Stimulated activated CD8-positive, alpha-beta memory T cell treated with anti-CD3 and anti-CD28 coated beads, Interleukin-15, amount 100 ng/mL, for 4 hours (primary cell): ENCODE results near the gene ADGRA3.

Experiments
- DNase-seq, 2 donors: peaks; one replicate each; pipeline ENCODE4 v3.0.0-alpha.2; 2020; ENCODE audit warnings: low read depth in 2 of 2

Gene ADGRA3

DNA sequence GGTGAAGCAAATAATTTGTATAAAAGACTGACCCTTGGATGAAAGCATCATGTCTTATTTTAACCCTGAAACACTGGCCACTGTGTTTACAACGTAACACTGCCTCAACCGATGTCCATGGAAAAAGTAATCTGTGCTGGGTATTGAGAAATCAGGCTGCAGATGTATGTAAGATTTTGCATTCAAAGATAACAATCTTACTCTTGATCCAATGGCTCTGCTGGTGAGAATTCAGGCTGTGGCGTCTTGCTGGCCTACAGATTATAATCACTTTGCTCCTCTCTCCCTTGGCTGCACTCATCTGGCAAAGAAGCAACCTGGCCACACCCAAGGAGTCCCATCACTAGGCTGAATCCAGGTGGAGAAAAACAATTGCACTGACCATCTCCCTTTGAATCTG is 7.5 kb downstream of the ADGRA3 start:
- no peak for DNase-seq

DNA sequence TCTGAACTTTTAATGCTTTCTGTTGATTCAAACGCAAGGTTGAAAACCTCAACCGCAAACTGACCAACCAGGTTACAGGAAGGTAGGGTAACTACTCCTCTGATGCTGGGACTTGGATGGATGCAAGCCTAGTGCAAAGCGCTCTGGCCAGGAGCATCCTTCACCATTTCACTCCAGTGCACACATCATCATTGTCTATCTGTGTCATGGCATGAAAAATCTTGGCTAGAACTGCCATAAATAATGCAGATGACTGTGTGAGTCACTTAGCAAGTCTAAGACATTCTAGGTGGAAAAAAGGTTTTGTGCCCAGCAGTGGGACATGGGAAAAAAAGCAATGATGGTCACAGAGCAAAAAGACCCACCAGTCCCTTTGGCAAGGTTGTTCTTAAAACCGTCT is 10.9 kb downstream of the ADGRA3 start:
- no peak for DNase-seq

DNA sequence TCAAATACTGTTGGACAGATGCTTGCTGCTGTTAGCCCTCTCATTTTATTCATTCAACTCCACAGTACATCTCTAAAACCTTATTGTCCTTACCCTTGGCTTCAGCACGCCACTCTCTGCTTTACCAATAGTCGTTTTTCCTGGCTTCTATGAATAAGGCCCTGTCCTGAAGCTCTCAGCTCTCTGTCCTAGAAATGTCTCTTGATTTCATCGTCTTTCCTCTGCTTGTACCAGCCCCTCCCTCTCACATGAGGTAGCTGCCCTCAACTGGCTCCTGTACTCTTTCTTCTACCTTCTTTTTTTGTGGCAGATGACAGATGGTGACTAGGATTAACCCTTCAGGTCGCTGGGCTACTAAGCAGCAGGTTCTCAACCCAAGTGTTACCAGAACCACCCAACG is 11.4 kb downstream of the ADGRA3 start:
- DNase-seq, result no peak

DNA sequence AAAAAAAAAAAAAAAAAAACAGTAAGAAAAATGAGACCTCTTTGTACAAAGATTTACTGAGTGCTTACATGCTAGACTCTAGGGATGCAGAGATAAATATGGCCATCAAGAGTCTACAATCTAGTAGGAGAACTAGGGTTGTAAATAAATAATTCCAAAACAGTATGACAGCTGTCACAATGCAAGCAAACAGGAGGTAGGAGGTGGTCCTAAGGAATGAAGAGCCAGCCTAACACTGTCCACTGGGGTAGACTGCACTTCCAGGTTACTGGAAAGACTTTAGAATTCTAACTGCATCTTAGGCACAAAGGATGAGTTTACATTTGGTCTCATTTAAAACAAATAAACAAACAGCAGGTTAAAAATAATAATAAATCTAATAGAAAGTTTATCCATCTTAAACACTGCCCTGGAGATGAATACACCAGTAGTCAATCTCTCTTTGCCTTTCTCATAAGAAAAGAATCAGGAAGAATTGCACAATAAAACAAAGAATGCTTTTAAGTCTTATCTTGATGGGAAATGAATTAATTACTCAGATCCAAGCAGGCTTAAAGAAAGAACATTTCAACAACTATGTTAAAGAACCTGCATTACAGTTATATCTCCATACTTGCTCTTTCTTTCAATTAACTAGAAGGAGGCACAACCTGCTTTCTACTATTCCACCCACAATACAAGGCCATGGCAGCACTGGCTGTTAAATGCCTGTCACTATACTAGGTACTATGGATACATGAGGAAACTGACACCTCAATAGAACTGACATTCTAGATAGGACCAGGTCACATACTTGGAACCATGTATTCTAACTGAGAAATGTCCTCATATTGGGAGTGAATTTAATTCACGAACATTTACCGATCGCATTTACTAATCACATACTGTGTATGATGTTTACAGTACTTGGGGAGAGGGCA is 12.7 kb downstream of the ADGRA3 start:
- no peak for DNase-seq

DNA sequence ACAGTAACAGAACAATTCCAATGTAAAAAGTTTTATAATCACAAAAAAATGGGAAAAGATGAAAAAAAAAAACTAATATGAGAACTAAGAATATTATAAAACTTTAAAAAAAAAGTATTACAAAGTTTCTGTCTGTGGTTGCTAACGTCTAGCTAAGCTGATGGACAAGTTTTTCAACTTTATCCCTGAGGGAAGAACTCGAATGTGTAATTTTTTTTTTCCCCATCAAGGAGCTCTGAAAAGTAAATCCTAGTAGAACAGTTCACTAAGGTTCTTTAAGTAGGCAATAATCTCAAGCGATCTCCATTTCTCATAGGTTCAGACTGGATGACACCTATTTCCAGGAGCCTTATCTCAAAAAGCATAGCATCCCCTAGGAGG is 14.2 kb downstream of the ADGRA3 start:
- no peak for DNase-seq

DNA sequence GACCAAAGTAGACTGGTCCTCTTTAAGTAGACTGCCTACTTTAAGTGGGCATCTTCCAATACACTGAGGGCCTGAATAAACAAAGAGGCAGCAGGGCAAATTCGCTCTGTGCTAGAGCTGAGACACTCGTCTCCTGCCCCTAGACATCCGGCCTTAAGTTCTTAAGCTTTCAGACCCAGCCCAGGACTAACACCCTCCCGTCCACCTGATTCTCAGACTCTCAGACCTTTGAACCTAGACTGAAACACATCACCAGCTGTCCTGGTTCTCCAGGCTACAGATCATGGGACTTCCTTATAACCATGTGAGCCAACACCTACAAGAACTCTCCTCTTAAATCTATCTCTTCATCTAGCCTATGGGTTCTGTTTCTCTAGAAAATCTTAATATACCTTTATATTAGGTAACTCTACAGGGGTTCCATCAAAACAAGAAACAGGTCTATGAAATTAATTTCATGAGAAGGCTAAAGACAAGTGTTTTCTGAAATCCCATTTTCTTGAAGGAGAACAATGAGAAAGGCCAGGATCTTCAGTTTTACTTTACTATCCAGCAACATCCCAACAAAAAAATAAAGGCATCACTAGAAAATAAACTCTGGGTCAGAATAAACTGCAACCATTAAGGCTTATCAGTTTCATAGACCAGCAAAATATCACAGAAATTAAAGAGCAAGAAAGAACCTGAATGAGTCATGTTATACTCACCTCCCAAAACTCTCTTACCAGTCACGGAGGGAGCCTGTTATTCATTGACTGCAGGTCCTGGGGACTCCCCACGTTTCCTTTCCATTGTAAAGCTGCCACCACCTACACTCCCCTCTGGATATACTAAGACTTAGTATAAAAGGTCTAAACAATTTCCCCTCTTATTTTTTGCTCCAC is 14.8 kb downstream of the ADGRA3 start:
- DNase-seq, result no peak

DNA sequence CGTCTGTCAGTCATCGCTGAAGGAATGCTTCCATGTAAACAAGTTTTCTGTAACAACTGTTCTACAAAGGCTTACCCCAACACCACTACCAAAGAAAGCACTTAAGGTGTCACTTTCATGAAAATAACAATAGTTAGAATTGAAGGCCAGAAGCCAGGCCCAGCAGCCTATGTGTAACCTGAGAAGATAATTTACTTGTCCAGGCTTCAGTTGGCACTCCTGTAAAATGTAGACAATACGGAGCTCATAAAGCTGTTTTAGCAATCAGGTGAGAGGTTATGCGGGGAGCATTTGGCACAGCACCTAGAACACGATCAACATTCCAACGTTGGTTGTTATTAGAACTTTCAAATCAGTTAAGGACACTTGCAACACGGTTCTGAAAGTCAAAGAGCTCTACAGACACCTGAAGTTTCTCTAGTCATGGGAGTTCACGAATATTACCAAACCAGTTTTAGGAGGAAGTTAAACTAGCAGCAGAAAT is 15.7 kb downstream of the ADGRA3 start:
- DNase-seq, result no peak

DNA sequence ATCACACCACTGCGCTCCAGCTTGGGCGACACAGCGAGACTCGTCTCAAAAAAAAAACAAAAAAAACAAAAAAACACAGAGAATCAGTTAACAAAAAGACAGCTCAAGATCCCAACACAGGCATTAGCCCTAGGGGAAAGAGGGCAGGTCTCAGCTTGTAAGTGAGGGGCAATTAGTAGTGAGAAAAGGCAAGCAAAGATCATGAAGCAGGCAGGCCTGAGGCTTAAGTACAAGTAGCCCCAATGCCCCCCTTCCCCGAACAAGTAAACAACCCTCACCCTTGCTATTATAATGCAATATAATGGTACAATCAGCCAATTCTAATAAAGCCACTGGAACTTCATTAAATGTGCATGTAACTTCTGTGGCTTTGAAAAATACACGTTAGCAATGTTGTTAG is 17.0 kb downstream of the ADGRA3 start:
- DNase-seq, result no peak

DNA sequence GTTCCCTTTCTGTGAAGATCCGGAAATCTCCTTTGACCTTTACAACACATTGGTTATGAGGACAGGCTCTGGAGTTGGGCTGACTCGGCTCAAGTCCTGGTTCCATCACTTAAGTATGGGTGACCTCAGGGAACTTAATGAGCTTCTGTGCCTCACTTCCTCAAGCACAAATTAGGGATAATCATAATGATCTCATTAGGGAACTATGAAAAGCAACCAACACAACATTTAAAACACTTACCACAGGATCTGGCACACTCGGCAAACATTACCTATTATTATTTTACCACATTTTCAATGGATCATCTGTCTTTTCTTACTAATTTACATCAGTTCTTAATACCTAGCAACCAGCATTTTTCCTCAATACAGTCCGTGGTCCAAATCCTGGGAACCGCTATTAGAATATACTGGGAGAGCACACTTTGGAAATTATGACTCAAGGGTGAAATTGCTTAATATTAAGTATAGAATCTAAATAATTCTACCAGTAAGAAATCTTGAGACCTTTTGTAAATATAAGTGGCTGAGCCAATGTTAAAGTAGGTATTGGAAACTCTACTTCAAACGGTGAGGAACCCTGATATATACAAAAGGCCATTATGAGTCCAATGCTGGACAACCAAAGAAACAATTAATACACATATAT is 19.6 kb downstream of the ADGRA3 start:
- DNase-seq, result no peak

DNA sequence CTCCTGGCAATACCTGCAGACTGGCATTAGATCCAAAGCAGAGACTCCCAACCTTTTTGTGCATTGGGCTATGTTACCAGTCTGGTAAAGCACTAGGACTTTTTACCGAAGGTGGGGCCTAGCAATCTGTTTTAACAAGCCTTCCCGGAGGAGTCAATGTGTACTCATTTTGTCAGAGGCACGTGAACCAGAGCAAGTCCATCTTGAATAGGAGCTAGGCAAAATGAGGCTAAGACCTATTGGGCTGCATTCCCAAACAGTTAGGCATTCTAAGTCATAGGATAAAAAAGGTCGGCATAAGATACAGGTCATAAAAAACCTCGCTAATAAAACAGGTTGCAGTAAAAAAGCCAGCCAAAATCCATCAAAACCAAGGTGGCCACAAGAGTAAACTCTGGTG is 22.3 kb downstream of the ADGRA3 start:
- no peak for DNase-seq

DNA sequence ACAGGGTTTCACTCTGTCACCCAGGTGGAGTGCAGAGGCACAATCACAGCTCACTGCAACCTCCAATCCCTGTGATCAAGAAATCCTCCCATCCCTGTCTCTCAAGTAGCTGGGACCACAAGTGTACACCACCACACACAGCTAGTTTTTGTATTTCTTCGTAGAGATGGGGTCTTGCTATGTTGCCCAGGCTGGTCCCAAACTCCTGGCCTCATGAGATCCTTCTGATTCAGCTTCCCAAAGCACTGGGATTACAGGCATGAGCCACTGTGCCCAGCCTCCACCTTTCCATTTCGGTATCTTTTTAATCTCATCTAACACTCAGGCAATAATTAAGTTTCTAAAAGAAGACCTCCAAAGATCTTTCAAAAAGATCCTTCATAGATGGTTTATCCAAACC is 22.9 kb downstream of the ADGRA3 start:
- DNase-seq, result no peak

DNA sequence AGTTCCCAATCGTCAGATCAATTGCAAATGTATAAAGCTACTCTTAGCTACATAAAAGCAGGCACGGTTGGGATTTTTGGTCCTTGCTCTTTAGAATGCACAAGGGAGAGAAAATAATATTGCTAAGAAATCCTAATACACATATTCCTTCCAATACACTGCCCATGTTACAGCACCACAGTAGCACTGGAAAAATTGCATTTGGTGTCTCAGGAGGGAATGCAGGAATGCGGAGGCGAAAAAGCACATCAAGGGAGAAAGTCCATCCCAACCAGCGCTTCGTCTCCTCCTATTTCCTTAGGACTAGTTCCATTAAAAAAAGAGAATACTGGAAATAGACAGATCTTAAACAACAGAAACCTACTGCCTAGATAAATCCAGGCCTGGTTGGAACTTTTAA is 23.9 kb downstream of the ADGRA3 start:
- no peak for DNase-seq

DNA sequence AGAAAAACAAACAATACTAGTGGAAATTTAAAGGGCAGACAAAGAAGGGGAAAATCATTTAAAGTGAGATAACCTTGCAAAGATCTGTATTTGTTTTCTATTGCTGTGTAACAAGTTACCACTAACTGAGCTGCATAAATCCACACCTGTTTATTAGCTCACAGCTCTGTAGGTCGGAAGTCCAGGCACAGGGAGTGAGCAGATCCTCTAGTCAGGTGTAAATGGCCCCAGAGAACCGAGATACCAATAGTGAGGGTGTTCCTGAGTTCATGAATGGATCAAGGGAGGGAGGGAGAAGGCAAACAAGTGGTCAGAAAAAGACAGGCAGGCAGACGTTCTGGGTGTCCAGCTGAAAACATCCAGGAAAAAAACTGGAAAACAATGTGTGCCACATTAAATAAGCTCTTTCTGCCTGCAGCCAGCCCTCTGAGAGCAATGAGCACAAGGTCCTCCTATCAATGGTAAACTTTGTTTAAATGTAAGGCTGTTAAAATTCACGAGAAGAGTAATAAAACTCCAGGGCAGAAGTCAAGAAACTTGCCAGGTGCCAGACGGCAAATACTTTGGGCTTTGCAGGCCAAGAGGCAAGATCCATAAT is 25.0 kb downstream of the ADGRA3 start:
- no peak for DNase-seq

DNA sequence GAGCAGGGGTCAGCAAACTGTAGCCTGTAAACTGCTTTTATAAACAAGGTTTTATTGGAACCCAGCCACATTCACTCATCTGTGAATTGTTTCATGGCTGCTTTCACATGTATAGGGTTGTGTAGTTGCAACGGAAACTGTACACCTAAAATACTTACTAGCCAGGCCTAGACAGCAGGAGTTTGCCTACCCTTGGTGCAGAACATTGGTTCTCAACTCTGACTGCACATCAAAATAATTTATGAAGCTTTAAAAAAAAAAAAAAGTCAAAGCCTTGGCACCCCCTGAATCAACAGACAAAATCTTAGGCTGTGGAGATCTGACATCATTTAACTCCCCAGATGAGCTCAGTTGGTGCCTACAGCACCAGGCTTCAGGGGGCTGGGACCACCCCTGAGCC is 27.8 kb downstream of the ADGRA3 start:
- DNase-seq, result no peak

DNA sequence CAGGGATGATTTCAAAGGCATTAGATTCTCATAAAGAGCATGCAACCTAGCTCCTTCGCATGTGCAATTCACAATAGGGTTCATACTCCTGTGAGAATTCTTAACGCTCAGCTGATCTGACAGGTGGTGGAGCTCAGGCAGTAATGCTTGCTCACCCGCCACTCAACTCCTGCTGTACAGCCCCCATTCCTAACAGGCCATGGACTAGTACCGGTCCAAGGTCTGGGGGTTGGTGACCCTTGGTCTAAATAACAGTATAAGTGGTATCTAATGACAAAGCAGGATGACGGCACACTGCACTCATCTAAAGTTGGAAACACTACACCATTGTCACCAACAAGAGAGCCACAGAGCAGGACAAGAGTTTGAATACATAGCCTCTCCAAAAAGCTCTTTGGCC is 28.5 kb downstream of the ADGRA3 start:
- no peak for DNase-seq

DNA sequence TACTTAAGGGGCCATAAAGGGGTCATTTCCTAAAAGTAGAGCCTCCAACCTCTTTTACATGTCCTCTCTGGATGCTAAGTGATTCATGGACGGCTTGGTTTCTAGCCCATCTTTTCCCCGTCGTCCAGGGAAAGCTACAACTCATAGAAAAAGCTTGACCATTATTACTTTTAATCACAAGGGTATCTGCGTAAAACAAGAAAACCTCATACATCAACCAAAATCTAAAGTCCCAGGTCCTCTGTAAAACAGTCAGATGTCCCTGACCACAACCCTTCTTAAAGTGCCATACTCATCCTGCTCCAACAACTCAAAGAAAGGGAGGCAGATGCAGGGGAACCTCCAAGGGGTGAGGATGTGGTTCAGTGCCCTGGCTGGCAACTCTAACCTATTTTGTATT is 29.6 kb downstream of the ADGRA3 start:
- DNase-seq, result no peak

DNA sequence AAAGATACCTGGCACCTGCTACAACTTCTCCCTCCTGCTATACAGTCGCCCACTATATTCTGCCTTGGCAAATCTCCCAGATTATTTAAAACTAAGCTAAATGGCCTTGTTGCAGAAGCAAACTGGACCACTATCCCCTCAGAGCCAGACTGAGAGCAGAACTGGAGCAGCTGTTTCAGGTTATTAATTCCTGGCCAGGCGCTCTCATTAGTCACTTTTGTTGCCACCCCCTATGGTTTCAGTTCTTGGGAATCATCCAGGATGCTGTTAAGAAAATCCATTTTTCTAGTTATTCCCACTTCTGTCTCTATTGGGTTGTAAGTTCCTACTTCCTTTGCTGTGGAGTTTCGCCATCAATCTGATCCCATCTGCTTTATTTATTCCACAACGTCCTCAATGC is 30.1 kb downstream of the ADGRA3 start:
- DNase-seq, result no peak

DNA sequence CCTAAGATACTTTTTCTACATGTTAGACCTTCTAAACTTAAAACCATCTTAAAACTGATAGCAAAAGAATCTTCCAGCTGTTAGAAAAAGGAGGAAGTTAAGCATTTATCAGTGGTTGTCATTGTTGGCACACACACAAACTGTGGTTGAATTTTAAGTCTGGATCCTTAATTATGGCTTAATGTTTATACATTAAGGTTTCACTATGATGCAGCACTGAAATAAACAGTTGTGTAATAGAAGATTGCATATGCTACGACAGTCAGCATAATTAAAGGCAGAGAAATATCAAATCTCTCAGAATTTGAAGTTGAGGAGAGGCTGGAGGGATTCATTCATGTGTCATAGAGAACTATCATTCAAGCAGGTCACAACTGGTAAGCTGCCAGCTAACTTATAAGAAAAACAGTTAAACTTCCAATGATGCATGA is 32.3 kb downstream of the ADGRA3 start:
- no peak for DNase-seq

DNA sequence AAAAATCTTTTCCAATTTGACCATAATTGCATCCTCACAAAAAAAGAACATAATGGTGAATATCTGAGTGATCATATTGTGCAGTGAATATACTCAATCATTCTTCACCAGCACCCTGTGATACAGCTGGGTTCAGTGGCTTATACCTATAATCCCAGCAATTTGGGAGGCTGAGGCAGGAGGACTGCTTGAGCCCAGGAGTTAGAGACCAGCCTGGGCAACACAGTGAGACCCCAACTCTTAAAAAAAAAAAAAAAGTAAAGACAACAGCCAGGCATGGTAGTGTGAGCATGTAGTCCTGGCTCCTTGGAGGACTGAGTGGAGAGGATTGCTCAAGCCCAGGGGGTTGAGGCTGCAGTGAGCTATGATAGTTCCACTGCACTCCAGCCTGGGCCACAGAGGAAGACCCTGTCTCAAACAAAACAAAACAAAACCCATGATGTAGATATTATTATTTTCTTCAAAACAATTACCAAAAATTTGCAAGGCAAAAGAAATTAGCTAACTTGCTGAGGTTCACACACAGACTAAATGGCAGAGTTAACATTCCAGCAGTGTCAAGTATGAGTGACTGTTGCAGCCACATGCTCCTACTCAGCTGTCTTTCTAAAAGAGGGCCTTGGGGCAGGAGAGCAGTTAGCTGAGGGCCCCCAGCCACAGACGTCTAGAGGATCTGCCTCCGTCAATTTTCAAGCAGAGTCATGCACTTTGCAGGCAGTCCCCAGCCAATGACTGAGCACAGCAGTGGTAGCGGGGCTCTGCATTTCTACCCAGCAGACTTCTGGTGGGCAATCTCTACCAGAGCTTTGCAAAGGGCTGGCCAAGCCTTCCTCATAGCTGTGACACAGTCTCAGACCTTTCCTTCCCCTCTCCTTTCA is 33.4 kb downstream of the ADGRA3 start:
- DNase-seq, result no peak

DNA sequence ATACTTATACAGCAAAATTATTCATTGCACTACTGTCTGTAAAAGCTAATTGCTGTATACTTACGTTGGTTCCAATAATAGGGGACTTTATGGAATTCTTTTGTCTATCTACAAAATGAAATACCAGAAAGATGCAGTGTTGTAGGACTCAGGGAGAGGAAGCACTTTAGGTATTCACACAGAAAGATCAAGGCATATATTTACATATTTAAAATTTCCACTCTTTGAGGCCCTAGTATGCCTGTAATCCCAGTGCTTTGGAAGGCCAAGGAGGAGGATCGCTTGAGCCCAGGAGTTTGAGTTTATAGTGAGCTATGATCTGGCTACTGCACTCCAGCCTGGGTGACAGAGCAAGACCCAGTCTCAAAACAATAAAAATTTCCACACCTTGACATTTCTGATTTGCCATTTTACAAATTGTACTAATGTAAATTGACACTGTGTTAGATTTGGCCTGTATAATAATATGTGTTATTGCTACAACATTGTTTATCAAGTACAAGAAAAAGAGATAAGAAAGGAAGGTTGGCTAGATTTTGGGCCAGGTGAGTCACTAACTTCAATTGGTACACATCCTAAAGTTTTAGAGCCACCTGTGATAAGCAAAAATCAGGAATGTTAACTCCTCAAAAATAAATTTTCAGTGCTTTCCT is 35.1 kb downstream of the ADGRA3 start:
- no peak for DNase-seq
